Mucosa of stomach (tissue), 1 donor: ENCODE measurements around the gene GPATCH3.

ENCODE experiments used
- H3K27me3 ChIP-seq: one replicate; pipeline ENCODE4 v1.7.0; 2013; ENCODE audit warnings: mild to moderate bottlenecking, low read length; ENCODE audit not compliant: control insufficient read depth, insufficient read depth
- H3K36me3 ChIP-seq: one replicate; pipeline ENCODE4 v1.7.0; 2013; ENCODE audit warnings: low read length; ENCODE audit not compliant: control insufficient read depth, insufficient read depth
- H3K4me1 ChIP-seq: one replicate; pipeline ENCODE4 v1.7.0; 2013; ENCODE audit warnings: mild to moderate bottlenecking, low read length; ENCODE audit not compliant: control insufficient read depth, insufficient read depth
- H3K4me3 ChIP-seq: one replicate; pipeline ENCODE4 v1.7.0; 2013; ENCODE audit warnings: low read length
- H3K9ac ChIP-seq: one replicate; pipeline ENCODE4 v1.7.0; 2013; ENCODE audit warnings: mild to moderate bottlenecking, low read length, moderate library complexity
- H3K9me3 ChIP-seq: one replicate; pipeline ENCODE4 v1.7.0; 2013; ENCODE audit warnings: mild to moderate bottlenecking, low read length, moderate library complexity; ENCODE audit not compliant: control insufficient read depth
- donor health status: Pancreatic carcinoma.

Gene GPATCH3

GRCh38 chr1:26936823-26937222 is 36.6 kb upstream of the GPATCH3 start:
- H3K9me3 ChIP-seq, result no peaks in the 10 kb centered on the region
- H3K36me3 ChIP-seq, result peaks cover 10% of the 10 kb centered on the region
- H3K27me3 ChIP-seq, result no peaks in the 10 kb centered on the region
- no peak overlapping the region for H3K4me3 ChIP-seq
- H3K4me1 ChIP-seq, result no peaks in the 10 kb centered on the region
- no peak overlapping the region for H3K9ac ChIP-seq

DNA sequence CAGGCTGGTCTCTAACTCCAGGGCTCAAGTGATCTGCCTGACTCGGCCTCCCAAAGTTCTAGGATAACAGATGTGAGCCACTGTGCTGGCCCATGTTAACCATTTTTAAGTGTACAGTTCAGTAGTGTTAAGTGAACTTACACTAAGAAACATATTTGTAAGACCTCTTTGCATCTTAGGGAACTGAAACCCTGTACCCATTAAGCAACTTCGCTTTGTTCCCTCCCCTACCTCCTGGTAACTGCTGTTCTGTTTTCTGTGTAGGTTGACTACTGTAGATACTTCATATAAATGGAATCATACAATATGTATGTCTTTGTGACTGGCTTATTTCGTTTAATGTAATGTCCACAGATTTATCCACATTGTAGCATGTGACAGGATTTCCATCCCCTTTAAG is 32.3 kb upstream of the GPATCH3 start:
- Histone ChIP-seq H3K4me1 (no peaks in the 10 kb centered on the region), H3K9ac (no peak overlapping the region), H3K36me3 (no peaks in the 10 kb centered on the region), H3K9me3 (no peaks in the 10 kb centered on the region), H3K4me3 (no peak overlapping the region), H3K27me3 (no peaks in the 10 kb centered on the region)

DNA sequence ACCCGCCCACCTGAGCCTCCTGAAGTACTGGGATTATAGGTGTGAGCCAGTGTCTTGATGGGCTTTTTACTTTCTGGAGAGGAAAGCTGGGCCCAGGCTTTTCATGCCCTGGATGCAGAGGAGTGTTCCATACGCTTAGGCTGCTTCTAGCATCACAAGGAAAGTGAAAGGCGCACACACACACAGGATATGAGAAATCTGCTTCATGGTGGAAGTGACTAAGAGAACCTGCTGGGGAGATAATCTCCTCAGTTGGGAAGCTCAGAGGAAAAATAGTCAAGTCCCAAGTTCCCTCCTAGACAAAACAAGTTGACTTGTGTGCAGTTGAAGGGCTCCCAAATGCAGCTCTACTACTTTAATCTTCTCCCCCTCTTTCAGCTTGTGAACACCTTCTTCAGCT is 23.4 kb upstream of the GPATCH3 start:
- Histone ChIP-seq H3K36me3 (peaks cover 3% of the 10 kb centered on the region), H3K4me3 (no peak overlapping the region), H3K27me3 (no peaks in the 10 kb centered on the region), H3K9ac (no peak overlapping the region), H3K9me3 (no peaks in the 10 kb centered on the region), H3K4me1 (peaks cover 12% of the 10 kb centered on the region)

DNA sequence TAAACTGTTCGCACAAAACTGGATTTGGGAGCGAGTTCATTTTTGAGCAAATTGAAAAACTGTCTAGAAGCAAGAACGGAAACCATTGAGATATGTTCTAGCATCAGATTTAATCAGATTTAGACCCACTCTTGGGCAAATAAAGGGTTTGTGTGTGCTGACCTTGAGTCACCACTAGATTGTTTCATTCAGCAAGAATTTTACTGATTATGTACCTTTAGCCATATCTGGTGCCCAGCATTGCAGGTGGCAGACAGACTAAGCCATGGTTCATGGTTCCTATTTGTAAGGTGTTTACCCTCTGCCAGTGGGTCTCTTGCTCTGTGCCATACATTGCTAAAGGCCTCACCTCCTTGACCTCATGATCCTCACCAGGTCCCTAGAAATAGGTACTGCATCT is 22.6 kb upstream of the GPATCH3 start:
- peaks cover 12% of the 10 kb centered on the region for H3K4me1 ChIP-seq
- no peaks in the 10 kb centered on the region for H3K9me3 ChIP-seq
- peak overlapping the region; percentile 90 for H3K9ac ChIP-seq
- peaks cover 3% of the 10 kb centered on the region for H3K36me3 ChIP-seq
- no peaks in the 10 kb centered on the region for H3K27me3 ChIP-seq
- H3K4me3 ChIP-seq, result peak overlapping the region; percentile 98

- H3K4me1 ChIP-seq, result peaks cover 12% of the 10 kb centered on the region
- H3K27me3 ChIP-seq, result no peaks in the 10 kb centered on the region
- peak overlapping the region; percentile 98 for H3K4me3 ChIP-seq
- H3K9me3 ChIP-seq, result no peaks in the 10 kb centered on the region
- peaks cover 3% of the 10 kb centered on the region for H3K36me3 ChIP-seq
- H3K9ac ChIP-seq, result peak overlapping the region; percentile 90
These were observed 22.1 kb upstream of the GPATCH3 start for GRCh38 chr1:26922431-26922729.

GRCh38 chr1:26921540-26922430 is 21.5 kb upstream of the GPATCH3 start, which contains the start of gene NUDC:
NUDC (plus strand) TSS chr1:26921743; CDS start chr1:26921849, 106 bp downstream.
- Histone ChIP-seq H3K4me3 (peak within 1 kb of the TSS; percentile 98), H3K9me3 (no peaks in the 10 kb centered on the region), H3K9ac (peak within 1 kb of the TSS; percentile 90), H3K36me3 (peaks cover under 1% of the 10 kb centered on the region), H3K4me1 (peaks cover 12% of the 10 kb centered on the region), H3K27me3 (no peaks in the 10 kb centered on the region)

DNA sequence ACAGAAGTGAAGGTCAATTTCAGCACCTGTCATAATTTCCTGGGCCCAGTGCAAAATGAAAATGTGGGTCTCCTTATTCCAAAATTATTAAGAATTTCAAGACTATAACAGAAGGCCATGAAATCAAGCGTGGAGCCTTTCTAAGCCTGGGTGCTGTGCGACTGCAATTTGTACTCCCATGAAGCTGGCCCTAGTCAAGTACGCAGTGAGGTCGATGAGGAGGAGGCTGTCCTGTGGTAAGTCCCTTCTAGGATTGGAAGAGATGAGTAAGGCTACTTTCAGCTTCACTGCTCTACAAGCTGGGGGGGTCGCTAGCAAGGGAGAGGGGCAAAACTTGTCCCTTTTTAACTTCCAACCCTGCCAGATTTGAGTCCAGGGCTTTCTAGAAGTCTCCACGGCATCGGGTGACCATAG is 20.9 kb upstream of the GPATCH3 start:
- Histone ChIP-seq H3K27me3 (no peaks in the 10 kb centered on the region), H3K9me3 (no peaks in the 10 kb centered on the region), H3K36me3 (no peaks in the 10 kb centered on the region), H3K4me1 (peaks cover 19% of the 10 kb centered on the region), H3K9ac (peak overlapping the region; percentile 90), H3K4me3 (peak overlapping the region; percentile 98)

DNA sequence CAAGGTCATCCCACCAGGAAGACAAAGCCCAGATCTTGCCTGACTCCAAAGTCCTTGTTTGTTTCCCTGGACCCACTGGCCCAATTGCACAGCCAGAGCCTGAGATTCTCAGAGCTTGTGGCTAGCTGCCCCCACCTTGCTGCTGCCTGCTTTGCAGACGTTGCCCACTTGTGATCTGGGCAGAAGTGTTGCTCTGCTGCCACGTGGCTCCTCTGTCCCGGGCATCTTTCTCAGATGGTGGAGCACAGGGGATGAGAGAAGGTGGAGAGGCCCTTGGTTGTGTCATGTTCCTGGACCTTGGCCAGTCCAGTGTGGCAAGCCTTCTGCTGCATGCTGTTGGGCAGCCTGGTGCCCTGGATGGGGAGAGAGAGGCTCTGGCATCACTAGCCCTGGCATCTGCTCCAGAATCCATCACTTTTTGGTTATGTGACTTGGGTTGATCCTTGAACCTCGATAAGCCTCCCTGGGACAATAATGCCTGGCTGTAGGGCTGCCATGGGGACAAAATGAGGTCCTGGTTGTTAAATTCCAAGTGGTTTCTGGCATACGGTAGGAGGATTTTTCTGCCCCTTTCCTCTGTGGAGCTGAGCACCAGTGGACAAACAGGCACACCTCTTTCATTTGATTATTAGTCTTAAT is 15.1 kb upstream of the GPATCH3 start:
- no peaks in the 10 kb centered on the region for H3K36me3 ChIP-seq
- peaks cover 49% of the 10 kb centered on the region for H3K4me1 ChIP-seq
- no peaks in the 10 kb centered on the region for H3K27me3 ChIP-seq
- H3K9me3 ChIP-seq, result no peaks in the 10 kb centered on the region
- H3K4me3 ChIP-seq, result no peak overlapping the region
- peak overlapping the region; percentile 31 for H3K9ac ChIP-seq

DNA sequence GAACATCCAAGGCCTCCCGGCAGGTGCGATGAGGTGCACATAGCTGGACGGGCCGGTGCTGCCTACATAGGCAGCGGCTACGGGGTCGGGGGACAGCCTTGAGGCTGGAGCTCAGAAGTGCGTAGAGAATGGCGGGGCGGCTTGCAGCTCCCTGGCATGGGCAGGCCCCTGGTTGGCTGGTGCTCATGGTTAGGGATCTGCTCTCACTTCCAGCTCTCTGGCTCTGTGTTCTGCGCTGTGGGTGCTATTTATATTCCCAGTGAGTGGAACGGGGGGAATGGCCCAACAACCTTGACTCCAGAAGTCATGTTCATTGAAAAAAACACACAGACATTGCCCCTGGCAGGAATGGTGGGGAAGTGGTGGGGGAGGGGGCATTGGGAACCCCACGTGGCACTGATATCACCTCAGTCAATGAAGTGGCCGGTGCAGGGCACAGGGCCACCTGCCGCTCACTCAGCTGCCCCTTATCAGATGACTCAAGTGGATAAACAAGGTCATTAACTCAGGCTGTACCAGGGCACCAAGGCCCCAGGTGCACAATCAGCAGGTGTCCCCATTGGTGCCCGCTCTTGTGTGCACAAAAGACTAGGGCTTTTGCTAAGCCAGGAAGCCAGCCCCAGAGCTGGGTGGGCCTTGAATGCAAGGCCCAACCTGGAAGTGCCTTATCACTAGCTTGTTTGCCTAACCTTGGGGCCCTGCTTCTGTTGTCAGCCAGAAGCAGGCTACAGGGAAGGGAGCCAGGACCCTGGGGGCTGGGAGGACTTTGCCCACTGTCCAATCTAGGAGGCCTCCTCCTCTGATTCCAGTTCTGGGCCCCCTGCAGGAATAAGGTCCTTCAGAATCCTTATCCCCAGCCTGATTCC is 13.7 kb upstream of the GPATCH3 start, which contains the start of gene NR0B2:
Gene NR0B2, minus strand, starts transcription at position 222 of the 866 bp plus-strand sequence. Its CDS starts 35 bp downstream, at position 187.
- no peaks in the 10 kb centered on the region for H3K36me3 ChIP-seq
- no peaks in the 10 kb centered on the region for H3K27me3 ChIP-seq
- H3K4me3 ChIP-seq, result peak within 1 kb of the TSS; percentile 67
- H3K9ac ChIP-seq, result peak within 1 kb of the TSS; percentile 93
- no peaks in the 10 kb centered on the region for H3K9me3 ChIP-seq
- H3K4me1 ChIP-seq, result peaks cover 55% of the 10 kb centered on the region

- peak overlapping the region; percentile 93 for H3K9ac ChIP-seq
- H3K4me3 ChIP-seq, result peak overlapping the region; percentile 67
- no peaks in the 10 kb centered on the region for H3K36me3 ChIP-seq
- no peaks in the 10 kb centered on the region for H3K27me3 ChIP-seq
- H3K9me3 ChIP-seq, result no peaks in the 10 kb centered on the region
- peaks cover 55% of the 10 kb centered on the region for H3K4me1 ChIP-seq
These were observed 13.1 kb upstream of the GPATCH3 start for GRCh38 chr1:26913389-26913753.

- Histone ChIP-seq H3K36me3 (no peaks in the 10 kb centered on the region), H3K9me3 (no peaks in the 10 kb centered on the region), H3K4me3 (peak overlapping the region; percentile 67), H3K27me3 (no peaks in the 10 kb centered on the region), H3K4me1 (peaks cover 58% of the 10 kb centered on the region), H3K9ac (peak overlapping the region; percentile 93)
These were observed 11.9 kb upstream of the GPATCH3 start for GRCh38 chr1:26912147-26912490.
